Neural crest cell (in vitro differentiated cells): ENCODE results near the gene DCHS1. TPM values are rescaled to one million over a fixed set of nuclear protein-coding genes. Genes with fewer than 3 reads are reported as not detected.

Experiments used
- DNase-seq: peaks from one replicate; pipeline ENCODE4 v3.0.0; 2021; ENCODE audit warnings: low read depth, mixed read lengths, low spot score
- H3K27ac Mint-ChIP-seq: one replicate; pipeline ENCODE4 v1.8.0; 2021; ENCODE audit warnings: mild to moderate bottlenecking, mixed read lengths; ENCODE audit not compliant: unreplicated experiment
- H3K27me3 Mint-ChIP-seq: 2 replicates; pipeline ENCODE4 v1.8.0; 2021; ENCODE audit warnings: low read depth, mild to moderate bottlenecking, mixed read lengths
- H3K36me3 Mint-ChIP-seq: 2 replicates; pipeline ENCODE4 v1.8.0; 2021; ENCODE audit warnings: low read depth, mild to moderate bottlenecking, mixed read lengths
- H3K4me1 Mint-ChIP-seq: 2 replicates; pipeline ENCODE4 v1.8.0; 2021; ENCODE audit warnings: mixed read lengths
- H3K4me3 Mint-ChIP-seq: one replicate; pipeline ENCODE4 v1.8.0; 2021; ENCODE audit warnings: mild to moderate bottlenecking, mixed read lengths
- H3K9me3 Mint-ChIP-seq: 2 replicates; pipeline ENCODE4 v1.8.0; 2021; ENCODE audit warnings: mixed read lengths
- CTCF ChIP-seq: fragments of 200-600 bp; sonication (generic); conservative IDR thresholded peaks from 2 replicates; pipeline ENCODE4 v1.5.0; 2021; ENCODE audit warnings: antibody characterized with exemption, mild to moderate bottlenecking
- total RNA-seq: library from RNA; stranded (reverse); gene quantifications from 2 replicates; pipeline ENCODE4 v1.2.1, GENCODE V29; 2021

DCHS1 gene
- total RNA-seq, 1 donor from 2014 or later = 40.4 TPM

GRCh38 chr11:6618117-6619003, 37.2 kb downstream of the DCHS1 start:
- Mint-ChIP-seq H3K9me3 (no peaks in the 10 kb centered on the region), H3K27ac (no peak overlapping the region), H3K4me1 (no peaks in the 10 kb centered on the region), H3K36me3 (peaks cover 6% of the 10 kb centered on the region), H3K4me3 (no peak overlapping the region), H3K27me3 (no peaks in the 10 kb centered on the region)
- no peak for DNase-seq
- TF ChIP-seq CTCF = no peak

GRCh38 chr11:6617315-6617781, 38.3 kb downstream of the DCHS1 start:
- Mint-ChIP-seq H3K4me1 (no peaks in the 10 kb centered on the region), H3K4me3 (peak overlapping the region; percentile 36), H3K36me3 (peaks cover 6% of the 10 kb centered on the region), H3K27me3 (no peaks in the 10 kb centered on the region), H3K27ac (no peak overlapping the region), H3K9me3 (no peaks in the 10 kb centered on the region)
- TF ChIP-seq CTCF = no peak
- no peak for DNase-seq

GRCh38 chr11:6616596-6617250, 38.9 kb downstream of the DCHS1 start:
- no peak for TF ChIP-seq CTCF
- no peak overlapping the region for H3K27ac Mint-ChIP-seq
- DNase-seq = no peak
- H3K4me1 Mint-ChIP-seq = no peaks in the 10 kb centered on the region
- H3K9me3 Mint-ChIP-seq = no peaks in the 10 kb centered on the region
- H3K27me3 Mint-ChIP-seq = no peaks in the 10 kb centered on the region
- peak overlapping the region; percentile 36 for H3K4me3 Mint-ChIP-seq
- peaks cover 6% of the 10 kb centered on the region for H3K36me3 Mint-ChIP-seq

GRCh38 chr11:6615882-6616585, 39.6 kb downstream of the DCHS1 start:
- Mint-ChIP-seq H3K4me3 (peak overlapping the region; percentile 67), H3K4me1 (peaks cover 5% of the 10 kb centered on the region), H3K27me3 (no peaks in the 10 kb centered on the region), H3K27ac (no peak overlapping the region), H3K9me3 (no peaks in the 10 kb centered on the region), H3K36me3 (peaks cover 6% of the 10 kb centered on the region)
- TF ChIP-seq CTCF = no peak
- no peak for DNase-seq

GRCh38 chr11:6615046-6615445, 40.6 kb downstream of the DCHS1 start:
- no peaks in the 10 kb centered on the region for H3K9me3 Mint-ChIP-seq
- H3K36me3 Mint-ChIP-seq = peaks cover 7% of the 10 kb centered on the region
- peaks cover 11% of the 10 kb centered on the region for H3K4me1 Mint-ChIP-seq
- no peak overlapping the region for H3K27ac Mint-ChIP-seq
- H3K4me3 Mint-ChIP-seq = peak overlapping the region; percentile 67
- H3K27me3 Mint-ChIP-seq = no peaks in the 10 kb centered on the region
- no peak for TF ChIP-seq CTCF
- DNase-seq = no peak
